ENCODE results near the gene DAZAP2. TPM values are rescaled to one million over a fixed set of nuclear protein-coding genes. Genes with fewer than 3 reads are reported as not detected.
"Not testable (repeated sequence)": the region's sequence is repeated elsewhere in the genome, so short reads cannot be mapped to it uniquely, and the experiment has no call there.

DAZAP2 gene
- total RNA-seq, 1 donor from 2014 or later = 179 TPM

DNA sequence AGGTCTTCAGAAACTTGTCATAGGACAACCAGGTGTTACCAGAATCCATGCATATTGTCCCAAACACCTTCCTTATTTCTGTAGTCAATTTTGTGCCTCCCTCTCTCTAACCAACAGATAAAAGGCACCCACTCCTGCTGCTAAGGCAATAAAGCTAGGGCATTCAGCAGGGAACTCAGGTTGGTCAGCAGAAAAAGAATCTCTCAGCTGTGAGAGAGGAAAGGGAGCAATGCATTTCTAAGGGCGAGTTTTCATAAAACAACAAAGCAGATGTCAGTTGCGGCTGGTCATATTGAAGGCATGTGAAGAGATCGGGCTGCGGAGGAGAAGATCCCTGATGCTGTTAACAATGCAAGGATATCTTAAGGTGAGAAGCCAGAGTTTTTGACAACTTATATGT is 13.4 kb upstream of the DAZAP2 start:
- H3K9me3 ChIP-seq (replicated peaks) = no peaks in the 10 kb centered on the region
- DNase-seq = no peak
- no peak overlapping the region for H3K4me3 ChIP-seq
- no peak overlapping the region for H3K27ac ChIP-seq (replicated peaks)
- H3K36me3 ChIP-seq = no peaks in the 10 kb centered on the region
- TF ChIP-seq, protein P1, sequence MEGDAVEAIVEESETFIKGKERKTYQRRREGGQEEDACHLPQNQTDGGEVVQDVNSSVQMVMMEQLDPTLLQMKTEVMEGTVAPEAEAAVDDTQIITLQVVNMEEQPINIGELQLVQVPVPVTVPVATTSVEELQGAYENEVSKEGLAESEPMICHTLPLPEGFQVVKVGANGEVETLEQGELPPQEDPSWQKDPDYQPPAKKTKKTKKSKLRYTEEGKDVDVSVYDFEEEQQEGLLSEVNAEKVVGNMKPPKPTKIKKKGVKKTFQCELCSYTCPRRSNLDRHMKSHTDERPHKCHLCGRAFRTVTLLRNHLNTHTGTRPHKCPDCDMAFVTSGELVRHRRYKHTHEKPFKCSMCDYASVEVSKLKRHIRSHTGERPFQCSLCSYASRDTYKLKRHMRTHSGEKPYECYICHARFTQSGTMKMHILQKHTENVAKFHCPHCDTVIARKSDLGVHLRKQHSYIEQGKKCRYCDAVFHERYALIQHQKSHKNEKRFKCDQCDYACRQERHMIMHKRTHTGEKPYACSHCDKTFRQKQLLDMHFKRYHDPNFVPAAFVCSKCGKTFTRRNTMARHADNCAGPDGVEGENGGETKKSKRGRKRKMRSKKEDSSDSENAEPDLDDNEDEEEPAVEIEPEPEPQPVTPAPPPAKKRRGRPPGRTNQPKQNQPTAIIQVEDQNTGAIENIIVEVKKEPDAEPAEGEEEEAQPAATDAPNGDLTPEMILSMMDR (IDR thresholded peaks at IDR 0.05; ENCODE audit: borderline replicate concordance) = no peak
- no peaks in the 10 kb centered on the region for H3K4me1 ChIP-seq
- intact Hi-C loops (cut with micrococcal nuclease) = no loop called here
- H3K27me3 ChIP-seq (ENCODE audit: low read depth) = no peaks in the 10 kb centered on the region

GRCh38 chr12:51225771-51226170 is 12.9 kb upstream of the DAZAP2 start:
- Histone ChIP-seq H3K4me1 (no peaks in the 10 kb centered on the region), H3K27me3 (ENCODE audit: low read depth) (no peaks in the 10 kb centered on the region), H3K9me3 (replicated peaks) (no peaks in the 10 kb centered on the region), H3K36me3 (no peaks in the 10 kb centered on the region), H3K4me3 (no peak overlapping the region), H3K27ac (replicated peaks) (no peak overlapping the region)
- DNase-seq = no peak
- intact Hi-C loops (cut with micrococcal nuclease) = no loop called here
- TF ChIP-seq, protein P1 (IDR thresholded peaks at IDR 0.05; ENCODE audit: borderline replicate concordance) = no peak

- H3K4me3 ChIP-seq; DNase-seq; H3K36me3 ChIP-seq; H3K4me1 ChIP-seq; intact Hi-C loops (cut with micrococcal nuclease); H3K27me3 ChIP-seq (ENCODE audit: low read depth); H3K27ac ChIP-seq (replicated peaks); H3K9me3 ChIP-seq (replicated peaks): not testable (repeated sequence)
Measured at GRCh38 chr12:51227112-51227511, 11.5 kb upstream of the DAZAP2 start.

GRCh38 chr12:51227962-51228361 is 10.7 kb upstream of the DAZAP2 start:
- no peak for DNase-seq
- Histone ChIP-seq H3K9me3 (replicated peaks) (no peaks in the 10 kb centered on the region), H3K36me3 (no peaks in the 10 kb centered on the region), H3K4me1 (no peaks in the 10 kb centered on the region), H3K4me3 (no peak overlapping the region), H3K27ac (replicated peaks) (no peak overlapping the region), H3K27me3 (ENCODE audit: low read depth) (no peaks in the 10 kb centered on the region)
- TF ChIP-seq, protein P1 (IDR thresholded peaks at IDR 0.05; ENCODE audit: borderline replicate concordance) = no peak
- intact Hi-C loops (cut with micrococcal nuclease) = no loop called here

GRCh38 chr12:51229116-51229809 is 9.4 kb upstream of the DAZAP2 start:
- no peaks in the 10 kb centered on the region for H3K36me3 ChIP-seq
- DNase-seq = no peak
- no peaks in the 10 kb centered on the region for H3K9me3 ChIP-seq (replicated peaks)
- intact Hi-C loops (cut with micrococcal nuclease) = no loop called here
- H3K4me3 ChIP-seq = no peak overlapping the region
- no peaks in the 10 kb centered on the region for H3K27me3 ChIP-seq (ENCODE audit: low read depth)
- no peaks in the 10 kb centered on the region for H3K4me1 ChIP-seq
- TF ChIP-seq, protein P1 (IDR thresholded peaks at IDR 0.05; ENCODE audit: borderline replicate concordance) = no peak
- H3K27ac ChIP-seq (replicated peaks) = no peak overlapping the region

DNA sequence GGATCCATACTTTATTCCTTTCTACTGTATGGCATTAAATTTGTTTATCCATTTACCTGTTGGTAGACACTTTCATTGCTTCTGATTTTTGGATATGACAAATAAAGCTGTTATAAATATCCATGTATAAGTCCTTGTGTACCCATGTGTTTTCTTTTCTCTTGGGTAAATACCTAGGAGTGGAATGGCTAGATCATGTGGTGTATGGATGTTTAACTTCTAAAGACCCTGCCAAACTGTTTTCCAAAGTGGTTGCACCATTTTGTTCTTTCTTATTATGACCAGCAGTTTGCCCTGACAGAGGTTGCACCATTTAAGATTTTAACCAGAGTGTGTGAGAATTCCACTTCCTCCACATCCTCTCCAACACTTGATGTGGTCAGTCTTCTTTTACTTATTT is 6.0 kb upstream of the DAZAP2 start:
- H3K4me3 ChIP-seq = no peak overlapping the region
- H3K27me3 ChIP-seq (ENCODE audit: low read depth) = no peaks in the 10 kb centered on the region
- no peak overlapping the region for H3K27ac ChIP-seq (replicated peaks)
- intact Hi-C loops (cut with micrococcal nuclease) = no loop called here
- TF ChIP-seq, protein P1 (IDR thresholded peaks at IDR 0.05; ENCODE audit: borderline replicate concordance) = no peak
- H3K4me1 ChIP-seq = no peaks in the 10 kb centered on the region
- no peak for DNase-seq
- H3K36me3 ChIP-seq = no peaks in the 10 kb centered on the region
- H3K9me3 ChIP-seq (replicated peaks) = no peaks in the 10 kb centered on the region

Data from left ventricle myocardium inferior (tissue), 1 donor.